Measurements from ENCODE around the gene FAM98C.
"Not testable (repeated sequence)": the region's sequence is repeated elsewhere in the genome, so short reads cannot be mapped to it uniquely, and the experiment has no call there.

Gene FAM98C

DNA sequence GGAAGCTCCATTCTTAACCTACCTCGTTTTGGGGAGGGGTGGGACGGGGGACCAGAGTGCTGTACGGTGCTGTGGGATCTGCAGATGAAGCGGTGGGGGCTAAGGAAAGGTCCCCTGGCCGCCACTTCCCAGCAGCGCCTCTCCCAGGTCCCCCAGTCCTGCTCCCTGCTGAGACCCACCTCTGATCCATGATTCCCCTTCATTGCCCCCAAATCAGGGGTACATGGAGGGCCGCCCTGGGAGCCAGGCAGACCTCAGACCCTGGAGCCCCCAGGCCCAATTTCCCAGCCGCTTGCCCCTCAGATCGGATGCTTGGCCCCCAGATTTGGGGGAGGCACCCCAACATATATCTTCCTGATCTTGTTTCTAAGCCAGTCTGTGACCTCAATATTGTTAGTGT lies 3.8 kb upstream of the FAM98C start:
- no peak for DNase-seq (ENCODE audit: low spot score)

DNA sequence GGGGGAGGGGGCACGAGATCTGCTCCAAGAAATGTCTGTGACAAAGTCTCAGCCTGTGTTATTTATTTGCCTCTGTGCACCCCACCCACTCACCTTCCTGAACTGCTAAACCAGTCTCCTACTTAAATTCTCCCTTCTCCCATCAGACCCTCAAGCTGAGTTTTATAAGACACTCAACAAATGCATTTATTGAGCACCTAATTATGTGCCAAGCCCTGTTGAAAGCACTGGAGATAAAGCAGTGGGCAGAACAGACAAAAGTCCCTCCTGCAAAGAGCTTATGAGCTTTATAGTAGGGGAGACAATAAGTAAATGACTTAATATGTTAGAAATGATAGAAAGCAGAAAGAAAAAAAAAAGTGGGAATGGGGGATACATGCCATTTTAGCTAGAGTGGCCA lies 3.4 kb upstream of the FAM98C start:
- DNase-seq (ENCODE audit: low spot score) = no peak

DNA sequence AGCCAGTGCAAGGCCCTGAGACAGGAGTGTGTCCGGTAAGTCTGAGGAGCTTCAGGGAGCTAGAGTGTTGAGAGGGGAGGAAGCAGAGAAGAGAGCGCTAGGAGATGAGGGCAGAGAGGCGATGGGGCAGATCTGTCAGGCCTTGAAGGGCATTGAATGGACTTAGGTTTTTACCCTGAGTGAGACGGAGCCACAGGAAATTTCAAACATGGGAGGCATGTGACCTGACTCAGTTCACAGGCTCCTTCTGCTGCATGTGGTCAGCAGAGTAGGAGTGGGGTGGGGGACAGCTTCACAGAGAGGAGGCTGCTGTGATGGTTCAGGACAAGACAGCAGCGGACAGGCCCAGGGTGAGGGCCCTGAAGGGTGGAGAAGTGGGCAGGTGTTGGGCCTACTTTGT lies 2.5 kb upstream of the FAM98C start:
- no peak for DNase-seq (ENCODE audit: low spot score)

DNA sequence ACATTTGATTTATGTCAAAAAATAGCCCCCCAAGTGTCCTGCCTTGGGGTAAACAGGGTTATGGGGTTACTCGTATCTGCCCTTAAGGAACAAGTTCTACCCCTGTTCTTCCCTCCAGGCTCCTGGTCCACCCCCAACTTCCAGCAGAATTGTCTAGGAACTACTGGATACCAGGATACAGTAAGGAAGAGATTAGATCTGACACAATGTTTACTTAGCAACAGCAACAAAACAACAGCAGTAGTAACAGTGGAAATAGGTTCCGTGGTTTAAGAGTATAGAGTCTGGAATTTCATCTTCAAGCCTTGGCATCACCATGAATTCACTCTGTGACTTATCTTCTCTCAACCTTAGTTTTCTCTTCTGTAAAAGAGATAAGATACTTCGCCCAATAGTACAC lies 1.7 kb upstream of the FAM98C start:
- DNase-seq (ENCODE audit: low spot score) = no peak

DNA sequence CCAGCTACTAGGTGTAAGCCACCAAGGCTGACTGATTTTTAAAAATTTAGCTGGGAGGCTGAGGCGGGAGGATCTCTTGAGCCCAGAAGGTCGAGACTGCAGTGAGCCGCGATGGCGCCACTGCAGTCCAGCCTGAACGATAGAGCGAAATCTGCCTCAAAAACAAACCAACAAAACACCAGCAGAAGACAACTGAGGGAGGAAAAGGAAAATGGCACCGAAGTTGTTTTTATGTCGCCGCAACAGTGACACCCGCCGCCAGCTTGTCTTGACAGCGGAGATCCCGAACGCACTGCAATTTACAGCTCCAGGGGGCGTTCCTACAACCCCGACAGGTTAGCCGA lies 298 bp upstream of the FAM98C start:
- no peak for DNase-seq (ENCODE audit: low spot score)

DNA sequence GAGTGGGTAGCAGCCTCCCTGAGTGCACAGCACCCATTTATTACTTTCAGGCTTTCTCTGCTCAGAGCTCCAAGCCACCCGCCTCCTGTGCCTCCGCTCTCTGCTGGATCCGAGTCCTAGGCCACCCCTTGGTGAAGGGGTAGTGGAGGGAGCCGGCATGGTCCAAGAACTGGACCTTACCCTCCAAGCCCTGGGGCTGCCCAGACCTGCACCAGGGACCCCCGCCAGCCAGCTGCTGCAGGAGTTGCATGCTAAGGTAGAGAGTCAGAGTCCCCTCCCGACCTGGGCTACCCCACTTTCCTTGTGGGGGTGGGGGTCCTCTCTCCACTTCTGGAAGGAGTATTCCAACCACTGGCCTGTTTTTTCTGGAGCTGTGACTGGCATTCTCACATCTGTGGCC lies 2.0 kb downstream of the FAM98C start:
- DNase-seq (ENCODE audit: low spot score) = no peak

DNA sequence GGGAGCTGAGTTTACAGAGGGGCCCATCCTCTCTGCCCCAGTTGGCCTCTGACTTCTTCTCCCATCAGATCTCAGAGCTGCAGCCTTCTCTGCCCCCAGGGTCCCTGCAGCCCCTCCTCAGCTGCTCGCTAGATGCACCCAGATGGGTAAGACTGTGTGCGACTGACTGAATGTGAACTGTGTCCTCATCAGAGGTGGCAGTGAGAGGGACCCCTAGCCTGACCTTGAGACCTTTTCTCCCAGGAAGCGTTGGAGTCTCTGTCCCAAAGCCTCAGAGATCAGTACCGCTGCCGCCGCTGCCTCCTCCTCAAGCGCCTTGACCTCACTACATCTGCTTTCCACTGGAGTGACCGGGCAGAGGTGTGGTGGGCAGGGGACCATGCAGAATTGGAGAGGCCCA lies 2.4 kb downstream of the FAM98C start:
- DNase-seq (ENCODE audit: low spot score) = no peak

DNA sequence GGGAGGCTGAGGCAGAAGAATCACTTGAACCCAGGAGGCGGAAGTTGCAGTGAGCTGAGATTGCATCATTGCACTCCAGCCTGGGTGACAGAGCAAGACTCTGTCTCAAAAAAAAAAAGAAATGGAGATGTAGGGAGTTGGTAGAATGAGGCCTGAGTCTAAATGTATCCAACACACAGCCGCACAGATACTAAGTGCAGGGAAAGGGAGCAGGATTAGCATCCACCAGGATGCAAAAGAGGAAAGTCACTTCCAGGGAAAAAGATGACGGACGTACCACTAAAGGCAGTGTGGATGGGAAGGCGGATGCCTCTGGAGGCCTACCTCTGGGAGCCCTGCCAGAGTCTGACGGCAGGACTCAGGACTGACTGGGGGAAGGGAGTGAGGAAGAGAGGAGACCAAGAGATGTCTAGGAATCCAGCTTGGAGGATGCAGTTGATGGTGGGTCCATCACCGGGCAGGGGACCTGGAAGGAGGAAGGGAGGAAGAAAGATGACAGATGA lies 6.8 kb downstream of the FAM98C start:
- DNase-seq (ENCODE audit: low spot score) = no peak

DNA sequence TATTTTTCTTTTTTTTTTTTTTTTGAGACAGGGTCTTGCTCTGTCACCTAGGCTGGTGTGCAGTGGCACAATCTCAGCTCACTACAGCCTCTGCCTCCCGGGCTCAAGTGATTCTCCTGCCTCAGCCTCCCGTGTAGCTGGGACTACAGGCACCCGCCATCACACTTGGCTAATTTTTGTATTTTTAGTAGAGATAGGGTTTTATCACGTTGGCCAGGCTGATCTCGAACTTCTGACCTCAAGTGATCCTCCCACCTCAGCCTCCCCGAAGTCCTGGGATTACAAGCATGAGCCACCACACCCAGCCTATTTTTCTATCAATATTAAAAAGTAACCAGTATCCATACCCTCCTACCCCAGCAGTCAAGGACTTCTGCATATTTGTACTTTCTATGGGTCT lies 7.5 kb downstream of the FAM98C start:
- not testable (repeated sequence) for DNase-seq (ENCODE audit: low spot score)

DNA sequence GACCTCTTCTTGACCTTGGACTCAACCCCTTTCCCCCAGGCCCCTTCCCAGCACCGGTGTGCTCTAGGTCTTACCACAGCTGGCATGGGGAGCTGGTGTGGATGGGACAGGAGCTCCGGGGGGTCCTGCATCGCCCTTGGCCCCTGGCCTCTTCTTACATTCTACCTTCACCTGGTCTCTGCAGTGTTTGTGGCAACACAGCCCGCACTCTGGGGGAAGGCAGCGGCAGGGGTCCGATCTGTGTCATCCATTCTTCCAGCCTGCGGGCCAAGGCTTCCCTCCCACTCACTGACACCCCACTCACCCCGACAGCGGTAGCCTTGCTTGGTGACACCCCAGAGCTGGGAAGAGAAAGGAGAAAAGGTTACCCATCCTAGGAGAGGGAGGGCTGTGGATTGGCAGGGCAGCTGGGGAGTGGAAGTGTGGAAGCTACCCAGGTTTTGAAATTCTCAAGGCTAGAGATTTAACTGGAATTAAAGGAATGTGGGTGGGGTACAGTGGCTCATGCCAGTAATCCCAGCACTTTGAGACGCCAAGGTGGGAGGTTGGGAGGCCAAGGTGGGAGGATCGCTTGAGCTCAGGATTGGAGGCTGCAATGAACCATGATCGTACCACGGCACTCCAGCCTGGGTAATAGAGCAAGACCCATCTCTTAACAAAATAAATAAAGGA lies 8.3 kb downstream of the FAM98C start:
- DNase-seq (ENCODE audit: low spot score) = no peak

DNA sequence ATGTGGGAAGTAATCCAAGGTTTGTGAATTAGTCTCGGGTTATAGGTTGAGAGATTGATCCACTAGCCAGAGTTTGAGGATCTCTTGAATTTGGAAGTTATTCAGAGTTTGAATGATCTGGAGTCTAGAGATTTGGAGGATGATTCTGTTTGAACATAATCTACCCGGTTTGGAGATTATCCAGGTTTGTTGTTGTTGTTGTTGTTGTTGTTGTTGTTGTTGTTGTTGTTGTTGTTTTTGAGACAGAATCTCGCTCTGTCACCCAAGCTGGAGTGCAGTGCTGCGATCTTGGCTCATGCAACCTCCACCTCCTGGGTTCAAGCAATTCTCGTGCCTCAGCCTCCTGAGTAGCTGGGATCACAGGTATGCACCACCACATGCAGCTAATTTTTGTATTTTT lies 9.0 kb downstream of the FAM98C start:
- not testable (repeated sequence) for DNase-seq (ENCODE audit: low spot score)

DNA sequence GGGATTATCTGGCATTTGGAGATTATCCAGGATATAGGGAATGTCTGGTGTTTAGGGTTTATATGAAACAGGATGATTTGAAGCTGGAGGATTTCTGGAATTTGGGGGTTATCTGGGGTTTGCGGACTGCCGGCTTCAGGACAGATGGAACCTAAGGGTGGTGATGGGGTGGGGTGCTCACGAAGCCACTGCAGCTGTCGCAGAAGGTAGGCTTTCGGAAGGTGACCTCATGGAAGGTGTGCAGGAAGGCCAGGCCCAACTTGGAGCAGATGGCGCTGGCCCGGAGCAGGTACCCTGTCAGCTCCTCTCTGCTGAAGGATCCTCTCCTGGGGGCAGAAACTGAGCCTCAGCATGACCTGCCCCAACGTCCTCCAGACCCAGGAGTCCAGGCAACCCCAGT lies 9.6 kb downstream of the FAM98C start:
- DNase-seq (ENCODE audit: low spot score) = no peak

DNA sequence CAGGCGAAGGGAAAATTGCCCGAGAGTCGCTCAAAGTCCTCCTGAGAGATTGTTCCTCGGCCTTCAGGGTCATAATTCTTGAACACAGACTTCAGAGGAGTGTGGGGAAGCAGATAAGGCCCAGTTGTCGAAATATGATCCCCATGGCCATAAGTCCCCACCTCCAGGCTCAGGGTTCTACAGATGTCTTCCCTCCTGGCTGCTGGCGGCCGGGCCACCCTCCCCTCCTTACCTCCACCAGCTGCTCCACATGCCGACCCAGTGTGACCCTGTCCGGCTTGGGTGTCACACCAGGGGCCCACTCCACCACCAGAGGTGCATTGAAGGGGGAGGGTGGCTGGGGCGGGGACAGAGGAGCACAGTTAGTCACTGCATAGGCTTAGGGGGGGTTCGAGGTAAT lies 10.1 kb downstream of the FAM98C start:
- DNase-seq (ENCODE audit: low spot score) = no peak

DNA sequence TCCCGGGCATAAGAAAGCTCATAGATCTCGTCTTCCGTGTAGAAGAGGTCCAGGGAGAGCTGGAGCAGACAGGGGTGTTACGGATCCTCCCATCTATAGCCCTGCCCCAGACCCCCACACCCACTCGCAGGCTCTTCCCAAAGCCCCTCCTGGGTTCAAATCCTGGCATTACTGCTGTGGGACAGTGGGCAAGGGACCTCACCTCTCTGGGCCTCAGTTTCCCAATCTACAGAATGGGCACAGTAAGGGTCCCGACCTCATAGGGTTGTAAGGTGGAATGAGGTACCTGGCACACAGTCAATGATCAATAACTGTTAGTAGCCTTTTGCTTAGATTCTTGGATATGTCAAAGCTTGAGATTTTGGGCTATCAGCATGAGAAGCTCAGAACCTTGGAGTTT lies 10.5 kb downstream of the FAM98C start:
- no peak for DNase-seq (ENCODE audit: low spot score)

DNA sequence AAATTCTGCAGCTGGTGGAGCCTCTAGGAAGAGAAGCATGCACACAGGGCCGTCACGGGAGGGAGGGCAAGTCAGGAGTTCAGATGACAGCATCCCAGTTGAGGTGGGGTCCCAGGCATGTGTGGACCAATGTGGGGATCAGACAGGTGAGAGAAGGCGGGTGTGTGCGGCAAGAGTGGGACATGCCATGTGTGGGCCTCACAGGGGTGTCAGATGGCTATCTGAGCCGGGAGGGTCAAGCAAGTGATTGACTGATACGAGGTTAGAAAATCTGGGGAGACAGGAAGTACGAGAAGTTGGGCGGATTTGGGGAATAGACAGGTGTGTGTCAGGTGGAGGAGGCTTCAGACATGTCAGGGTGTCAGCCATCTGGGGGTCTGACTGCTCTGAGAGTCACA lies 14.3 kb downstream of the FAM98C start:
- DNase-seq (ENCODE audit: low spot score) = no peak

DNA sequence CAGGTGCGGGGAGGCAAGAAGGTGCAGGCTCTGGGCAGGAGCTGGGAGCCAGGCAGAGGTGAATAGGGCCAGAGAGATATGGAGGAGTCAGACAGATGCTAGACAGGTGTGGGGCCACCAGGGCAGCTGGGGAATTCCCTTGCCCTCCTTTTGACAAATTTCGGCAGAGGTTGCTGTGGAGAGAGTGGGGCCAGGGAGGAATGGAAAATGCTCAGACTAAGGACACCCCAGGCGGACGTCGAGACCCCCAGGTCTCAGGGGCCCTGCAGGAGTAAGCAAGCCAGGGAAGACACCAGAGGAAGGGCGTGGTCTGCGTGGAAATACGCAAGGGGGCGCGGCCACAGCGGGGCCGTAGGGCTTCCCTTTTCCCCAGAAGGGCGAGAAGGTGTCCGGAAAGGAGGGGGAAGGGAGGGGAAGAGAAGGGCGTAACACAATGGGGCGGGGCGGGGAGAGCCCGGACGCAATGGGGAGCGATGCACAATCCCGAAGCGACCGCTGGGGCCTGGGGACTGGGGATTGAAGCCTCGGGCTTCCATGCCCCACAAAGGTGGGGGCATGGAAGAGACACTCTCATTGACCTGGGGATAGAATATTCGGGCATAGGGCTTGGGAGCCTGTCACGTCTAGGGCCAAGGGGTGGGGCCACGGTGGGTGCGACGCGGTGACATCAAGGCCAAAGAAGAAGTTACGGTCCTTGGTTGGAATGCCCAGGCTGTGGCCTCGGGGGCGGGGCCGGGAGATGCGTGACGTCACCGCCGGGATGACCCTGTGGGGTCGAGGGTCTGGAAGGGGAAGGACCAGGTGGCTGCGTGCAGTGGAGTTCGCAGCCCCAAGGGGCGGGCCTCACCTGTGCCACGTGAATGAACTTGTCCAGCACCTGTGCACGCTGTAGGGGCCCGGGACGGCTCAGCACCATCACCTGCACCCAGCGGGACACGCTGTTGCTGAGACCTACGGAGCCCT lies 14.9 kb downstream of the FAM98C start:
- no peak for DNase-seq (ENCODE audit: low spot score)

DNA sequence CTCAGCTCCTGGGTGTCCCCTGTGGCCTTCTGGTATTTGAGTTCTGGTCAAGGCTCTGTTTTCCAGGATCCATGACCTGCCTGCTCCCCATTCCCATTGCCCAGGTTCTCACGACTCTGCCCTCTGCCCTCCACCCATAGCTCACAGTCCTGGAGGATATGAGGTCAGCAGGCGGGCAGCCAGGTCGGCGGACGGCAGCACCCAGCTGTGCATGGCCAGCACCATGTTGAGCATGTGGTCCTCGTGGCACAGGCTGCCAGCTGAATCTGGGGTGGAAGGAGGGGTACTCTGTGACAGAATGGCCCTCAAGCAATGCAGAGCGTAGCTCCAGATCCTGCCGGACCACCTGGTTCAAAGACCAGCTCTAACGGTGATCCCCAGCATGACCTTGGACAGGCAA lies 18.0 kb downstream of the FAM98C start:
- DNase-seq (ENCODE audit: low spot score) = no peak

DNA sequence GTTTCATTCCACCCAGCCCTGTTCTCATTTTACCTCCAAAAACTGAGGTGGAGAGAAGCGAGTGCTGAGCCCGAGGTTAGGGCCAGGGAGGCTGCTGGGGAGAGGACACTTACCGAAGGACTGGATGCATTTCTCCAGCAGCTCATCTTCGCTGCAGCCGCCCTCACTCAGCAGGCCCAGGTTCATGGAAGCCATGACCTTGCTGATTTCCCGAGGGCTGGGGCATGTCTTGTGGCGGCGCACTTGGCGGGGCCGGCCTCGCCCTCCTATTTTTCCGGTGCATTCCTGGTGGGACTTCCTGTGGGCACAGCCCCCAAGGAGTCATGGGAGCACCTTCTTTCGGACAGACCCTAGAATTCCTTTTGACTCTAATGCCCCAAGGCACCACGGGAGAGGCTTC lies 19.0 kb downstream of the FAM98C start:
- no peak for DNase-seq (ENCODE audit: low spot score)

DNA sequence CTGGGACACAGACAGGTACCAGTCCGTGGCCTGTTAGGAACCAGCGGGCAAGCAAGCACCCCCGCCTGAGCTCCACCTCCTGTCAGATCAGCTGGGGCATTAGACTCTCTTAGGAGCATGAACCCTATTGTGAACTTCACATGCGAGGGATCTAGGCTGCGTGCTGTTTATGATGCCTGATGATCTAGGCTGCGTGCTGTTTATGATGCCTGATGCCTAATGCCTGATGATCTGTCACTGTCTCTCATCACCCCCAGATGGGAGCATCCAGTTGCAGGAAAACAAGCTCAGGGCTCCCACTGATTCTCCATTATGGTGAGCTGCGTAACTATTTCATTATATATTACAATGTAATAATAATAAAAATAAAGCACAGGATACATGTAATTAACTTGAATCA lies 19.5 kb downstream of the FAM98C start:
- DNase-seq (ENCODE audit: low spot score) = no peak

DNA sequence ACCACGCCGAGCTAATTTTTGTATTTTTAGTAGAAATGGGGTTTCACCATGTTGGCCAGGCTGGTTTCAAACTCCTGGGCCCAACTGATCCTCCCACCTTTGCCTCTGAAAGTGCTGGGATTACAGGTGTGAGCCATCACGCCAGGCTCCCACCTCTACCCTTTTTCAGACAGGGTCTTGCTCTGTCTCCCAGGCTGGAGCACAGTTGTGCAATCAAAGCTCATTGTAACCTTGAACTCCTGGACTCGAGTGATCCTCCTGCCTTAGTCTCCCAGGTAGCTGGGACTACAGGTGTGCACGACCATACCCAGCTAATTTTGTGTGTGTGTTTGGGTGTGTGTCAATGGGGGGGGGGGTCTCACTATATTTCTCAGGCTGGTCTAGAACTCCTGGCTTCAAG lies 21.4 kb downstream of the FAM98C start:
- no peak for DNase-seq (ENCODE audit: low spot score)

DNA sequence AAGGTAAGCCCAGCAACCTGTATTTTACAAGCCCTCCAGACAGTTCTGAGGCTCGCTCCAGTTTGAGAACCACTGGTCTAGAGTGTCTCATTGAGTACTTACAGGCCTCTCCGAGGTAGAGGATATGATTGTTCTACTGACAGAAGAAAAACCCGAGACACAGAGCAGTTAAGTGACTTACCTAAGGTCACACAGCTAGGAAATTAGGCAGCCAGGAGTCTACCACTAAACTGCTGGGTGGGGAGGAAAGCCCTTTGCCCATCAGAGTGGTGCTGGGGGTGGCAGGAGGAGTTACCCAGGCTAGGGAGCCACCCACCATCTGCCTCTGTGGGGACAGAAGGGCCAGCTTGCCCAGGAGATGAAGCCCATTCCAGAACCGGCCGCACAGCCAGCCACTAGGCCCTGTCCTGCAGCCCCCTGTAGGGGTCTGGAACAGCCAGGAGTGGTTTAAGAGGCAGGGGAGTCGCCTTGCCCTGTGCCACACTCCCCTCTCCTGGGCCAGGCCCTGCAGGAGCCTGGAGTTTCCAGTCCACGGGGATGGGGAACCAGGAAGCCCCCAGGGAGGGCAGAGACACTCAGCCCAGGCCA lies 22.4 kb downstream of the FAM98C start:
- DNase-seq (ENCODE audit: low spot score) = no peak

DNA sequence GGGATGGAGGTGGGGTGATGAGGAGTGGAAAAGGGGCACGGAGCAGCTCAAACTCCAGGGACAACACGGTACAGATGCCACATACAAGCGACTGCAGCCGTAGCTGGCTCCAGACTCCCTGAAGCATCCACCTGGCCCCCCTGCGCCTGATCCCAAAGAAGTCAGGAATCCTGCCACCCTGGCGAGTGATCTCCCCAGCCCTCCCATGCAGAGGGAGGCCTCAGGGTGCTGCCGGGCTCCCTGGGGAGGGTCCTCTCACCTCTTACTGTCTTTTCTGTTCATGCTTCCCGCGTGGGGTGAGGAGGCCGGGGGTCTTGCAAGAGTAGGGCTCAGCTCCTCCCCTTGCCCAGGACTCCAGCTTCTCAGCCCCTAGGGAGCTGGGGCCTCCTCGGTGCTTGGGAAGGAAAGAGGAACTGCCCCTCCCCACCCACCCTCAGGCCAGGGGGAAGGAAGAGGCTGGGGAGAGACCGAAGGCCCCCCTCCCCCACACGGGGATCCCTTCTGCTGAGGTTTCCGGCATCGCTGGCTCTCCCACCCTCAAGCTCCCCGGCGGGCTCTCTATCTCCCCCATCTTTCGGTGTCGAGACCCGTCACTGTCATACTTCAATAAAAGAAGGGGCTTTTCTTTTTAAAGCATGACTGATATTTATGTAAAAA lies 23.0 kb downstream of the FAM98C start, which contains the start of gene RASGRP4:
Gene RASGRP4 (minus strand): TSS at position 410 of the 657 bp plus-strand sequence. CDS start 128 bp downstream, at position 282.
- no peak for DNase-seq (ENCODE audit: low spot score)

Data from D341Med (cell line).